PC-9 (cell line): ENCODE results near the gene PCNT. TPM values are rescaled to one million over a fixed set of nuclear protein-coding genes. Genes with fewer than 3 reads are reported as not detected.

Source experiments
- BruUV-seq: library from RNA; stranded (reverse); fragments of 400-500 nt; replicated peaks from 2 replicates; lab custom pipeline; 2021; lab: Mats Ljungman, UMichigan
- CTCF ChIA-PET: fragments of 300-600 bp; sonication (Branson Sonifier 250); formaldehyde crosslinking; loops from one replicate; lab custom pipeline; 2022; ENCODE audit warnings: antibody characterized with exemption; lab: Charles Lee
- POLR2A ChIA-PET: fragments of 300-600 bp; sonication (Branson Sonifier 250); formaldehyde crosslinking; loops from one replicate; lab custom pipeline; 2022; ENCODE audit warnings: antibody characterized with exemption; ENCODE audit not compliant: unreplicated experiment; lab: Charles Lee
- DNase-seq, 2 experiments: peaks; one replicate each; pipeline versions ENCODE4 v3.0.0 to v3.0.0-alpha.2; 2015 to 2022; ENCODE audit warnings: mixed read lengths in 1 of 2
- H2AFZ ChIP-seq: fragments of 200-600 bp; sonication (generic); 2 replicates; pipeline ENCODE4 v1.8.1; 2017; ENCODE audit warnings: antibody characterized with exemption
- H3F3A ChIP-seq: fragments of 200-600 bp; sonication (generic); 2 replicates; pipeline ENCODE4 v1.8.1; 2017; ENCODE audit warnings: antibody characterized with exemption, mild to moderate bottlenecking, low read depth; ENCODE audit not compliant: insufficient read depth
- H3K27ac ChIP-seq: fragments of 200-600 bp; sonication (generic); 2 replicates; pipeline ENCODE4 v1.6.1; 2016; ENCODE audit warnings: mixed run types
- H3K27me3 ChIP-seq: fragments of 200-600 bp; sonication (generic); 2 replicates; pipeline ENCODE4 v1.6.1; 2016; ENCODE audit warnings: low read depth, mixed run types; ENCODE audit not compliant: insufficient read depth
- H3K36me3 ChIP-seq: fragments of 200-600 bp; sonication (generic); 2 replicates; pipeline ENCODE4 v1.6.1; 2016; ENCODE audit warnings: low read depth, mixed run types
- H3K4me1 ChIP-seq: fragments of 200-600 bp; sonication (generic); replicated peaks from 2 replicates; pipeline ENCODE4 v1.6.1; 2016; ENCODE audit warnings: mixed run types; ENCODE audit not compliant: insufficient read depth
- H3K4me2 ChIP-seq: fragments of 200-600 bp; sonication (generic); 2 replicates; pipeline ENCODE4 v1.6.1; 2017; ENCODE audit warnings: mixed run types
- H3K4me3 ChIP-seq: fragments of 200-600 bp; sonication (generic); 2 replicates; pipeline ENCODE4 v1.6.1; 2016; ENCODE audit warnings: mixed run types
- H3K79me2 ChIP-seq: fragments of 200-600 bp; sonication (generic); 2 replicates; pipeline ENCODE4 v1.6.1; 2017; ENCODE audit warnings: low read depth, mixed run types
- H3K9me2 ChIP-seq: fragments of 200-600 bp; sonication (generic); 2 replicates; pipeline ENCODE4 v1.8.1; 2017; ENCODE audit warnings: mild to moderate bottlenecking; ENCODE audit not compliant: insufficient read depth
- H3K9me3 ChIP-seq: fragments of 200-600 bp; sonication (generic); 2 replicates; pipeline ENCODE4 v1.8.1; 2016; ENCODE audit warnings: low read depth; ENCODE audit not compliant: insufficient read depth
- H4K20me1 ChIP-seq: fragments of 200-600 bp; sonication (generic); 2 replicates; pipeline ENCODE4 v1.8.1; 2017; ENCODE audit not compliant: insufficient read depth
- EZH2 ChIP-seq: fragments of 200-600 bp; sonication (generic); IDR thresholded peaks from 2 replicates; pipeline ENCODE4 v1.8.0; 2017; ENCODE audit warnings: antibody characterized with exemption, low read depth
- intact Hi-C: fragments of 100-400 bp; cut with micrococcal nuclease; formaldehyde crosslinking; loops from one replicate; pipeline ENCODE4 v1.10.0; 2022; ENCODE audit not compliant: unreplicated experiment
- total RNA-seq: library from RNA; stranded (reverse); gene quantifications from 2 replicates; pipeline ENCODE4 v1.2.3, GENCODE V29; 2021
- TF ChIP-seq, protein P1 (sequence below): fragments of 200-600 bp; sonication (generic); conservative IDR thresholded peaks from 2 replicates; pipeline ENCODE4 v1.6.1; 2017; ENCODE audit warnings: mixed run types, antibody characterized with exemption, mild to moderate bottlenecking, moderate library complexity

Gene PCNT
- total RNA-seq, 1 experiment from 2014 or later: 33.4 TPM

DNA sequence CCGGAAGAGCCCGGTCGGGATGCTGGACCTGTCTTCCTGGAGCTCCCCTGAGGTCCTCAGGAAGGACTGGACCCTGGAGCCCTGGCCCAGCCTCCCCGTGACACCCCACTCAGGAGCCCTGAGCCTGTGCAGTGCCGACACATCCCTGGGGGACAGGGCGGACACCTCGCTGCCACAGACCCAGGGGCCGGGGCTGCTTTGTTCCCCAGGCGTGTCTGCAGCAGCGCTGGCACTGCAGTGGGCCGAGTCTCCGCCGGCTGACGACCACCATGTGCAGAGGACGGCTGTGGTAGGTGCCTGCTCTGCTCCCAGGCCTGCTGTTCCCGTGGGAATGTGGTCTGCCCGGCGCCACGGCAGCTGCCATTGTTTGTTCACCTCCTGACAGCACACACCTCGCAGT is 92.6 kb downstream of the PCNT start:
- no peaks in the 10 kb centered on the region for H3K9me3 ChIP-seq
- POLR2A ChIA-PET: no interaction called here
- no peaks in the 10 kb centered on the region for H4K20me1 ChIP-seq
- H3K79me2 ChIP-seq: no peaks in the 10 kb centered on the region
- no peak overlapping the region for H3K4me3 ChIP-seq
- no peaks in the 10 kb centered on the region for H3K36me3 ChIP-seq
- no peaks in the 10 kb centered on the region for H3K27me3 ChIP-seq
- H3K4me1 ChIP-seq: no peaks in the 10 kb centered on the region
- no peaks in the 10 kb centered on the region for H3F3A ChIP-seq
- no peak overlapping the region for H2AFZ ChIP-seq
- no peak for TF ChIP-seq EZH2
- TF ChIP-seq, protein P1, sequence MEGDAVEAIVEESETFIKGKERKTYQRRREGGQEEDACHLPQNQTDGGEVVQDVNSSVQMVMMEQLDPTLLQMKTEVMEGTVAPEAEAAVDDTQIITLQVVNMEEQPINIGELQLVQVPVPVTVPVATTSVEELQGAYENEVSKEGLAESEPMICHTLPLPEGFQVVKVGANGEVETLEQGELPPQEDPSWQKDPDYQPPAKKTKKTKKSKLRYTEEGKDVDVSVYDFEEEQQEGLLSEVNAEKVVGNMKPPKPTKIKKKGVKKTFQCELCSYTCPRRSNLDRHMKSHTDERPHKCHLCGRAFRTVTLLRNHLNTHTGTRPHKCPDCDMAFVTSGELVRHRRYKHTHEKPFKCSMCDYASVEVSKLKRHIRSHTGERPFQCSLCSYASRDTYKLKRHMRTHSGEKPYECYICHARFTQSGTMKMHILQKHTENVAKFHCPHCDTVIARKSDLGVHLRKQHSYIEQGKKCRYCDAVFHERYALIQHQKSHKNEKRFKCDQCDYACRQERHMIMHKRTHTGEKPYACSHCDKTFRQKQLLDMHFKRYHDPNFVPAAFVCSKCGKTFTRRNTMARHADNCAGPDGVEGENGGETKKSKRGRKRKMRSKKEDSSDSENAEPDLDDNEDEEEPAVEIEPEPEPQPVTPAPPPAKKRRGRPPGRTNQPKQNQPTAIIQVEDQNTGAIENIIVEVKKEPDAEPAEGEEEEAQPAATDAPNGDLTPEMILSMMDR: no peak
- H3K9me2 ChIP-seq: no peaks in the 10 kb centered on the region
- DNase-seq: no peak
- intact Hi-C loops: no loop called here
- no peak overlapping the region for H3K27ac ChIP-seq
- H3K4me2 ChIP-seq: no peak overlapping the region
- BruUV-seq: no TSS peak
- CTCF ChIA-PET: no interaction called here

DNA sequence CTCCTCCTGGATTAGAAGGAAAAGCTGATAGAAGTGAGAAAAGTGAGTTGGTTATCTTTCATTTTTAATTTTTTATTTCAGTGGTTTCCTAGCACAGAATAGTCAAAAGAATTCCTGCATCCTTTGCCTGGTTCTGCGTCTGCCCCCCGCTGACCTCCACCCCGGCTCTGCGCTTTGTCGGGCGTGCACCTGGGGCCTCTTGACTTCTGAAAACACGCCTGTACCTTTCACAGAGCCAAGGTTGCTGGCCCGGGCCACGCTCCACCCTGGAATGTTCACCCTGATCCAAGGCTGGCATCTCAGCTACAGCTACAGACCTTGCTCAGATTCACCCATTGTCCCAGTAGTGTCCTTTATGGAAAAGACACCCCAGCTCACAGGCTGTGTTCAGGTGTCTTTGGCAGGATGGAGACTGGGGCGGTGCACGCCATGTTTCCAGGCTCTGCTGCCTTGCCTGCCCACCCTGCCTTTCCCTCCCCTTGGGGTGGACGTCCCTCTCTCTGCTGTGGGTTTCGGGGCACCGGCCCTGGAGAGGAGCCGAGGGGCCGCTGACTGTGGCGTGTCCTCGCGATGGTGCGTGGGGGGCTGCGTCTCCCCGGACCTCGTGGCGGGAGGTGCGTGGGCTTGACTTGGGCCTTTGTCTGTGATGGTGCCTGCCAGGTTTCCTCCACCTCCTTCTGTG is 94.5 kb downstream of the PCNT start:
- Histone ChIP-seq H2AFZ (no peak overlapping the region), H4K20me1 (no peaks in the 10 kb centered on the region), H3K9me3 (no peaks in the 10 kb centered on the region), H3K4me1 (no peaks in the 10 kb centered on the region), H3K9me2 (no peaks in the 10 kb centered on the region), H3K79me2 (no peaks in the 10 kb centered on the region), H3F3A (no peaks in the 10 kb centered on the region), H3K4me3 (no peak overlapping the region), H3K4me2 (no peak overlapping the region), H3K27me3 (no peaks in the 10 kb centered on the region), H3K27ac (no peak overlapping the region), H3K36me3 (no peaks in the 10 kb centered on the region)
- no TSS peak for BruUV-seq
- TF ChIP-seq EZH2: no peak
- TF ChIP-seq, protein P1: no peak
- DNase-seq: no peak
- ChIA-PET CTCF (no interaction called here), POLR2A (no interaction called here)
- intact Hi-C loops: no loop called here

DNA sequence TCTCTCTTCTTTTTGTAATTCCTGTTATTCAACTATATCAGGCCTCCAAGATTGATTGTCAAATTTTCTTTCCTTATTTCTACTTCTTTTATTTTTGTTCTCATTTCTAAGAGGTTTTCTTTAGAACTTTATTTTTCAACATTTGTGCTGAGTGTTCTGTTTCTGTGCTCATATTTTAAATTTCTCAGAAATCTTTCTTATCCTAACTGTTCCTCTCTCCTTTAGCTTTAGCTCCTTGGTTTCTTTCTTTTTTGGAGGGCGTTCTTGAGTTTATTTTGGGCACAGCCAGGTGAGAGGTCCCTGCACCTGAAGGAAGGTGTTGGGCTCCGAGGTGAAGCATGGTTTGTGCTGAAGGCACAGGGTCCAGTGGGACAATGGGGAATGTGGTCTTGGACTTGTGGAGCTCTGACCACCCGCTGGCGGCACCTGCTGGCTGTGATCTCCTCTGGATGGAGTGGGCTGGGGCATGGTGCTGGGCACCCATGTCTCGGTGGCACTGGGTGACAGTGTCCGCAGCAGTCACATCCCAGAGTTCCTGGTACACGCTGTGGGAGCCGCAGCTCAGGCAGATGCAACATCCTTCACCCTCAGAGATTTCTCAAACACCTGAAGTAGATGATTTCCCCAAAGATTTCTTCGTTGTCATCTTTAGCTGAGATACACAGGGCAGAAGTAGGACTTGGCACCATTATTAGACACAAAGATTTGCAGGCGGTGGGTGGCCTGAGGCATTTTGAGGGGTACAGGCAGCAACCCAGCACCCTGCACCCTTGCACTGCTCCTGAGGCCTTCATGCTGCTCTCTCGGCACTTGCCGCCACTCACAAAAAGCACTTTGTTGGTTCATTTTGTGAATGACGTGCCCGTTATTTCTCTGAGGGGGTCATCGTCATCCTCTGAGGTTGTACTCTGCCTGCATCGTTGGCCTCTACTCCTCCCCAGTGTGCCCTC is 96.6 kb downstream of the PCNT start:
- H2AFZ ChIP-seq: no peak overlapping the region
- POLR2A ChIA-PET: interaction anchor here (0.6 kb wide), 1 partner anchor 160 kb away, joined by 4 read pairs; no protein-coding TSS in a partner anchor
- intact Hi-C loops: no loop called here
- no peak for DNase-seq
- no peaks in the 10 kb centered on the region for H3F3A ChIP-seq
- H3K27ac ChIP-seq: no peak overlapping the region
- no peaks in the 10 kb centered on the region for H3K9me3 ChIP-seq
- H3K27me3 ChIP-seq: no peaks in the 10 kb centered on the region
- no peaks in the 10 kb centered on the region for H4K20me1 ChIP-seq
- CTCF ChIA-PET: no interaction called here
- no peaks in the 10 kb centered on the region for H3K9me2 ChIP-seq
- no peaks in the 10 kb centered on the region for H3K36me3 ChIP-seq
- TF ChIP-seq, protein P1: no peak
- TF ChIP-seq EZH2: no peak
- H3K4me3 ChIP-seq: no peak overlapping the region
- no peak overlapping the region for H3K4me2 ChIP-seq
- H3K4me1 ChIP-seq: no peaks in the 10 kb centered on the region
- BruUV-seq: no TSS peak
- no peaks in the 10 kb centered on the region for H3K79me2 ChIP-seq
